Skin epidermis (tissue), 12 donors: ENCODE results near the gene ST3GAL6.

Experiments used
- H3K27ac ChIP-seq, 21 experiments: fragments of 200-600 bp; sonication (generic) in 11 of 21; one replicate each; pipeline ENCODE4 v1.5.0; 2020; ENCODE audit warnings: mild to moderate bottlenecking in 3 of 21, inconsistent platforms in 2 of 21, moderate library complexity in 2 of 21
- H3K4me3 ChIP-seq, 7 experiments: fragments of 200-600 bp; sonication (generic) in 2 of 7; one replicate each; pipeline ENCODE4 v1.5.0; 2020; ENCODE audit warnings: inconsistent platforms in 2 of 7, mild to moderate bottlenecking in 2 of 7, moderate library complexity in 1 of 7

Gene ST3GAL6

DNA sequence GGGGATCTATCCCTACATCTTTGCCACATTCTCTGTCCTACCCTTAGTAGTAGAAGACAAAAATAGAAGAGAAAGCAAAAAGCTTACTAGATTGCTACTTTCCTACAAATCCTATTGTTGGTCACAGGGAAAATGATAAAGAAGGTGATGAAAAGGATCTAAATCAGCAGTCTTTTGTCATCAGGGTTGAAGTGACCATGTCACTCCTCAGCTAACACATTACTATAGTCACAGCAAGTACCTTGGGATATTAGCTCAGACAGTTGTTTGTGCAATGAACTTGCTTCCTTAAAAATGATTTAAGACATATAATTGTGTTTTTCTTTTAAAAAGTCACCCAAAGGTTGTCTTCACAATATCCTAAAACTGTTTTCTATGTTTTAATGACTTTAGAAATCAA, 6.3 kb downstream of the ST3GAL6 start:
- Histone ChIP-seq H3K27ac (peak overlapping the region in 5 of 21 experiments; percentile 1 to 47 (median 14)), H3K4me3 (no peak overlapping the region)

DNA sequence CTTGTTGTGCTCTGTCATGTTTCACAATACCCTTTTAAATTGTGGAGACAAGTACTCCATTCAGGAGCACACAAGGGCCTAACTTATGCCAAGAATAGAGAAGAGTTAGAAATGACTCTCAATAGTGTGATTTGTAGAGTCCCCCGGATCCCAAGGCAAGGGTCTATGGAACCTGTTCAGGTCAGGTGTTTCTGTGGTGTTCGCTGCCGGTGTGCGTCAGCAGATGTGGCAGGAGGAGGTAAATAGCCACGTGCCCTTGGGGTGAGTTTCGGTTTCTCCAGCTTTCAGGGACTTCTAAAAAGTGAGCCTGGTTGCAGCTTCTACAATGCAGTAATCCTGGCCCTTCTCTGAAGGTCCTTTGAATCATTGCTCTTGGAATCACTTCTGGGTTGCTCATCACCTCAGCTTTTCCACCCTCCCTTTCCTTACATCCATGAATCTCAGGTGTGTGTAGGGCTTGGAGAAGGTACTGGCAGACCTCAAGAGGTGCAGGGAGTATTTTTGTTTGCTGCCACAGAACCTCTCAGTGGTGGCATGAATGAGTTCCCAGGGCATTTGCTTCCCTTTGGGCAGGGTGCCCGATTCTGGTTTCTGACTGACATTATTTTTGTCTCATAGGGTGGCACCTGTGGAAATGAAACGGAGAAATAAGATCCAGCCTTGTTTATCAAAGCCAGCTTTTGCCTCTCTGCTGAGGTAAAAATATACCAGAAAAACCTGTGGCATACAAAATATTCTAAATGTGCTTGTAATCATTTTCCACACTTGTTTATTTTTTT, 7.3 kb downstream of the ST3GAL6 start:
- peak overlapping the region in 8 of 21 experiments; percentile 10 to 40 (median 24) for H3K27ac ChIP-seq
- H3K4me3 ChIP-seq, result no peak overlapping the region

DNA sequence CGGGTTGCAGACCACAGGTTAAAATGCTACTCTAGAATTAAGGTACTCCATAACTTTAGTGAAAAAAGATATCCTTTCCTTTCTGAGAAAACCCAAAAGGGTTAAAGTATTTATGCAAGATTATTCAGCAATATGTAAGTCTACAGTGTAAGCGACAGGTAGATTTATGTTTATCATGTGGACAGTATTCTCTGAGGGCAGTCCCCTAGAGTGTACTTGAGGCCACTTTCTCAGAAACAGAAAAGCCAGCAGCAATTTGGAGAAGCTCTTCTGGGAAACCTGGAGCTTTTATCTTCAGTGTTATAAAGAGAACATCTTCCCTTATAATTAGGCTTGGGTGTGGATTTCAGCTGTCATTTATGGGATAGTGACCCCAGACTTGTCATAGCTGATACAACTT, 8.9 kb downstream of the ST3GAL6 start:
- Histone ChIP-seq H3K4me3 (no peak overlapping the region), H3K27ac (no peak overlapping the region)

DNA sequence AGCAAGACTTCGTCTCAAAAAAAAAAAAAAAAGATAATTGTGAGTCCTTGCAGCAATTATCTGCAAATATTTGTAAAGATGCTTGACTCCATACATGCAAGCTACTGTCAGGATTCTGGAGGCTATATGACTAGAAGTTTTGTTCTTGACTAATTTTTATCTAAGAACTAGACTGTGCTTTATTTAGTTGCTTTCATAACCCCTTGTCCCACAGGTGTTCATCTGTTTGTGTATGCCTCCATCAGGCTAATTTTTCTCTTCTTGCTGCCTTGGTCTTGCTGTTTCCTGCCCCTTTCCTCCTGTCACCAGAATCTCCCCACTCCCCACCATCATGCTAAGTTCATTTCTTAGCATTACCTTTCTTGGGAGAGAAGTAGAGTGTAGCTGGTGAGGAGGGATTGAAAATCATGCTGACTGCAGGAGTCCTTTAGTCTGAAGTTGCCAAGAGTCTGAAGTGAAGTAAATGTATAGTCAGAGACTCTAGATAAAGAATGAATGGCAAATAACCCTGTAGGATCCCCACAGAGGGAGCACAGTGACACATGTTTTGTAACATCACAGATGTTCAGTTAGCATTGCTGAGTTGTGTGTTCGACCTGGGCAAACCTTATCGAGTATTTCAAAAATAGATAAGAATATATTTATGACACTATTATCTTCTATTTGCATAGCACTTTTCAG, 12.5 kb downstream of the ST3GAL6 start:
- Histone ChIP-seq H3K27ac (peak overlapping the region in 1 of 21 experiments; percentile 27), H3K4me3 (no peak overlapping the region)

DNA sequence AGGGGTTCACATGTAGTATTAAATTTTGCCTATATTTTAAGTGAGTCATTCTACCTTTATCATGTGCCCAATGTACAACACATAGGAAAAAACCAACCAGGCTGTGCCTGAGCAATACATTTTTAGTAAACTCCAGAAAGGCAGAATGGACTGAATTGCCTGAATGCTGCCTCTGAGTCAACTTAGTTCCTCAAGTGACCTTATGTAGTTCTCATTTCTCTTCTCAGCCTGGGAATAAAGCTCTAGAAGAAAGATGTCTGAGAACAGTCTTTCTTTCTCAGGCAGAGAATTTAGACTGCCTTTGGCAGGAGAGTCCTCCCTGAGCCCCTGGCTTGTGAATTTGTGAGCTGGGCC, 13.0 kb downstream of the ST3GAL6 start:
- H3K4me3 ChIP-seq, result no peak overlapping the region
- H3K27ac ChIP-seq, result peak overlapping the region in 1 of 21 experiments; percentile 27

DNA sequence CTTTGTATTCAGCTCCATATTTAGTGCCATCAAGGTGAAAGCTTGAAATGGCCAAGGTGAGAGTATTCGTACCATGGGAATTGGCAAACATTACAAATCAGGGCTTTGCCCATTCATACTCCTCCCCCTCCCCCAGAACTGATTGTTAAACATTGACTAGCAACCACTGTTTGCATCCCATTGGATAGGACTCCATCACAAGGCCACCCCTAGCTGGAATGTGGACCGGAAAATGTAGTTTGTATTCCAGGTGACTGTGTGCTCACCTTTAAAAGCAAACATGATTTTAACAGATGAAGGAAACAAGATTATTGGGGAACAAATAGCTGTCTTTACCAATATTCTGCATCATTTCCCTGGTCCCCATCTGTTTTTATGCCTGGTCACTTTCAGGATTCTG, 14.1 kb downstream of the ST3GAL6 start:
- H3K27ac ChIP-seq, result peak overlapping the region in 2 of 21 experiments; percentile 62 to 74

DNA sequence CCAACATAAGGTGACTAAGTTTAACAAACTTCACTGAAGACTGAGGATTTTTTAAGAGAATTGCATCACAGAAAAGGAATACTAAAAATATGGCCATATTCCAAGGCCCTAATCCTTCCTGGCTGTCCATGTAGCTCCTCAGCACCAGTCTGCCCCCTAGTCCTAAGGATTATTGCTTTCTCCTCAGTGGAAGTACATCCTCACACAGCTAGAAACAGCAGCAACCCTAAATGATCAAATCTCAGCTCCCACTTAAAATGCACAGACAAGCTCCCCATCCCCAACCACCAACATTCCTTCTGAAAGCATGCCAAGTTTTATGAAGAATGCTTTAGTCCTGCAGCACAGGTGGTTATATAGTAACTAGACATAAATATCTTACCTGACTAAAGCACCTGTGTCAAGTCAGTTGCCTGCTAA, 14.7 kb downstream of the ST3GAL6 start:
- Histone ChIP-seq H3K4me3 (no peak overlapping the region), H3K27ac (peak overlapping the region in 7 of 21 experiments; percentile 11 to 76 (median 69))

More for the DNA sequence above, 14.1 kb downstream of the ST3GAL6 start:
- no peak overlapping the region for H3K4me3 ChIP-seq

DNA sequence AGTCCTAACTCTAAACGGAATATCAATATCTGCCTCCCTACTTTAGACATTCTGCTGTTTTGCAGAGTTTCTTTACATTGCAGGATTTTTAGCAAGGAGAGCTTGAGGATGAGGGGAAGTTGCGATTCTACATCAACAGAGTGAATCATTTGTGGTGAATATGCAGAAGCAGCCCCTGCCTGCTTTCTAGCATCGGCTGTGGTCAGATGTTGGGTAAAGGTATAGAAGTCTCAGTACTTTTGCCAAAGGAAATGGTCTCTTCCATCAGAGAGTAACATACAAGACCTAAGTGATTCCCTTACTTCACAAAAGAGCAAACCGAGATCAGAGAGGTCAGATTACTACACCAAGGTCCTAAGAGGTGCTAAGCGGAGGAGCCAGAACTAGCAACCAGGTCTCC, 15.2 kb downstream of the ST3GAL6 start:
- H3K4me3 ChIP-seq, result no peak overlapping the region
- H3K27ac ChIP-seq, result peak overlapping the region in 17 of 21 experiments; percentile 4 to 76 (median 61)

DNA sequence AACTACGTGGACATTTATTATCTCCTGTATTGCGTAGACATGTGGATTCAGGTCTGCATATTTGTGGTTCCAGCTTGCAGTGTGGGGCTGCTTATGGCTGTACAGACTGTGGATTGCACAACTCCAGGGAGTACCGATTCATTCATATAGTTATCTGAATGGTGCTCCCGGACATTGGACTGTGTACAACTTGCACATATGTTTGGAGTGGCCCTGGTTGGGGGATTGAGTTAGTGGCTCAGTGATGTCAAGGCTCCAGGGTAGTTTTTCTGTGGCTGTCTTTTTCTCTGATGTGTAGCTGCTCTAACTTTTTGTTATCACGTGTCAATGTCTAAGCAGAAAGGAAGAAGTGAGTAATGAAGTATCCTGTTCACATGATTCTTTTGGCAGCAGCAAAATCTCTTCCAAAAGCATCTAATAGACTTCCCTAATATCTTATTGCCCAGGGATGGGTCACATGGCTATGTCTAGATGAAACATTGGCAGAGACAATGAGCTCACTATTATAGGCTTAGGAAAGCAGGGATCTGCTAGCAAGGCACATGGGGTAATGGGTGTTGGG, 15.8 kb downstream of the ST3GAL6 start:
- H3K4me3 ChIP-seq, result no peak overlapping the region
- peak overlapping the region in 18 of 21 experiments; percentile 4 to 76 (median 59) for H3K27ac ChIP-seq

DNA sequence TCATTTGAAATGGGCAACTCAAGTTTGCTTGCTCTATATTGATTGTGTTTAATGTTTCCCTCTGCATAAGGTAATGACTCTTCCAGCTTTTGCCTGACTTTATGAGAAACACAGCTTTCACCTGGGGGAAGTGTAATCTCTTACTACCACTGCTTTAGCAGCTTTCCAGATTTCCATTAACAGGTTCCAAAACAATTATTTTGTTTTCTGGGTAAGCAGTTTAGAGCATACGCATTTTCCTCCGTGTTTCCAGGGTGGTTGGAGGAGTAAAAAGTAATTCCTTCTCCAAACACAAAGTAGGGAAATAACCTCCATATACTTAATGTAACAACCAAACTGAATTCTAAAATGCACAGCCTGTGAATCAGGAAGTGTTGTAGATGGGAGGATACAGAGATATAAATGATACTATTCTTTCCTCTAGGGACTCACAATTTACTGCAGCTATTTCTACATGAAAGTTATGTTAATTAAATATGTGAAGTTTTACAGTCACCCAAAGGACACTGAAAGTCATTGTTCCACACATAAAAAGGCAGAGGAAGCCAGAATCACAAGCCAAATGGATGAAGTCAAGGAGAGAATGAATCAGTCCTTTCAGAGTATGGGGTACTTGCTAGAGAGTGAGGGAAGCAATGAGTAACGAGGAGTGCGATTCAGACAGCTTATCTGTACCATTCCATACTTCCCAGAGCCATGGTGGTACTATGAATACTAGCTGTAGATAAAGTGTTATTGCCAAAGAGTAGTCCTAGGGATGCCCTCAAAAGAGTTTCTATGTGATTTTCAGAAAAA, 16.6 kb downstream of the ST3GAL6 start:
- H3K4me3 ChIP-seq, result no peak overlapping the region
- H3K27ac ChIP-seq, result peak overlapping the region in 12 of 21 experiments; percentile 11 to 76 (median 64)

DNA sequence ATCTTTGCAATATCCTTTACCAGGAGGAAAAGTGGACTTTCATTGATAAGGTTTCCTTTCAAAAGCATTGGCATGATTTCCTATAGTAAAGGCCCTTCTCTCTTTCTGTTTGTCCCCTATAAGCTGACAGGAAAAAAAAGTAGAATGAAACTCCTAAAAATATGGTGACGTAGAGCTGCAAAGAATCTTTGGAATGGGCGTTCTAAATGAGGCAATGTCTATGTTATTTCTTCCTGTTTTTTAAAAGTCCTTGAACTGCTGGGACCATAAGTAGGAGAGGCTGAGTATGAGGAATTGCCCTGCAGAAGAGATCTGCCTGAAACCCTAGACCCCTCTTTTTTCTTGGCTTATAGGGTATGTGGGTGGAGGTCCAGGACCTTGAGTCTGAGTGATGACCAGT, 17.2 kb downstream of the ST3GAL6 start:
- no peak overlapping the region for H3K4me3 ChIP-seq
- peak overlapping the region in 3 of 21 experiments; percentile 14 to 74 (median 68) for H3K27ac ChIP-seq

DNA sequence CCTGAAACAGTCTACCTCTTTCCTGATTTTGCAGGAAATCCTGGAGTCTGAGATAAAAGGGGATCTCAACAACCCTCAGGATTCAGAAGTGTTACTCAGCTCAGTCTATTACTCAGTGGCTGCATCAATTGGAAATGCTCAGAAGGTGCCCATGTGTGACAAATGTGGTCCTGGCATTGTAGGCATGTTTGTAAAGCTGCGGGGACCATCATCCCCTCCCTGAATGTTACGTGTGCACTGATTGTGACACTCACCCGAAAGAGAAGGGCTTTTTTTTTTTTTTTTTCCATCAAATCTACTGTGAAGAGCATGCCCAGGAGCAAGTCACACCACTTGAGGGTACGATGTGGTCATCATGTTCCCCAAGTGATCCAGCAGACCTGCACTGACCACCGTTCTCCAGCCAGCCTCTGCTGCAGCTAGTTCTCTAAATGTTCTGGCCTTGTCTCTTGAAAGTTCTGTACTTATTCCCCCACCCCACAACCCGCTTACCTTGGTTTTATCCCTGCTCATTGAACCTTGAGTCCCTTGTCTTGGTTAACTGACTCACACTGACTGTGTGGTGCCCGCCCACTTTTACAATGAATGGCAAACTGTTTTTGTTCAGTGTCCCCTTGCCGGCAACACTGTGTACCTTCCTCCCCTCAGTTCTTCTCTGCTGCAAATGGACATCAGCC, 19.8 kb downstream of the ST3GAL6 start:
- H3K27ac ChIP-seq, result peak overlapping the region in 1 of 21 experiments; percentile 29
- H3K4me3 ChIP-seq, result no peak overlapping the region

DNA sequence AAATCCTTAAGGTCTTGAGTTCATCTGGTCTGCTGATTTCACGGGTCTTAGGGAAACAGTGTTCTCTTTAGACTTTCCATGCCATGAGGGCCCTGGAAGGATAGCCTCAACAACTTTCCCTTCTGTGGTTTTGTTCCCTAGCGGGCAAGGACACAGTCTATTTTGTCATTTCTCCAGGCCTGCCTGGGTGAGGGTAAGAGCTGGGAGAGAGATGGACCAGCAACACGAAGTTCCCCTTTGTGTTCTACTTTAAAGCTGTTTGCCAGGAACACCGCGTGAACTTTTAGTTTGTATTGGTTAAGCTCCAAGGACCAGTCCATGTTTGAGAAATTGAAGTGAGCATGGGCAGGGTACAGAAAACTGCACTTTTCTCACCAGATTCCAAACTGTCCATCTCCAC, 20.9 kb downstream of the ST3GAL6 start:
- Histone ChIP-seq H3K27ac (peak overlapping the region in 8 of 21 experiments; percentile 5 to 68 (median 26)), H3K4me3 (no peak overlapping the region)

DNA sequence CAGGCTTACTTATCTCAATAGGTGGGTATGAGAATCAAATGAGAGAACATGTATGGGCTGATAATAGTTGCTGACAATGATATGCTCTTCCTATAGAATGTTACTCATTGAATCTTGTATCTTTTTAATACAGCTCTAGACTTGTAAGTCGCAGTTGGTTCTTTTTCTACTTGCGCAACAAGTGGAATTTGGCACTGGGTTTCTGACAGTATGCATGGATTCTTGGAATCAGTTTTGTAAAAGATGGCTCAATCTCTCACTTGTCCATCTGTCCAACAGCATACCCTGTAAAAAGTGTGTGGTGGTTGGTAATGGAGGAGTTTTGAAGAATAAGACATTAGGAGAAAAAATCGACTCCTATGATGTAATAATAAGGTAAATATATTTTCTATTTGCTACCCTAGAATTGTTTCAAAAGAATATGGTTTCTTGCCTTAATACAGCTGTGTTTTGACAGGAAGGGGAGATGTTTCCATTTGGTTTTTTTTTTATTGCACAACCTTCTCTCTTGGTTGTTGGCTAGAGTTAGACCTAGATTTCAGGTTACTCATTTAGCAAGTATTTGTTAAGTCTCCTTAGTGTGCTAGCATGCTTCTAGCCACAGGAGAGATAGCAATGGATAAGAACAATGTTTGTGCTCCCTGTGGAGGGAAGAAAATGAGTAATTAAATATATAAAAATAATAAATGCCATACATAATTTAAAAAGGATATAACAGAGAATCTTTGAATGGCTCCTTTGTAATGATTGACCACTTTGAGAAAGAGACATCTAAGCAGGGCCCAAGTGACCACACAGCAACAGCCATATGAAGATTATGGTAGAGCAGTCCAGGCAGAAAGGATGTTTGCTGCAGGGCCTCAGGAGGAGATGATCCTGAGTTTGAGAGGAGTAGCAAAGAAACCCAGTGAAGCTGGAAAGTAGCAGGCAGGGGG, 21.8 kb downstream of the ST3GAL6 start:
- Histone ChIP-seq H3K4me3 (no peak overlapping the region), H3K27ac (peak overlapping the region in 8 of 21 experiments; percentile 1 to 68 (median 36))

DNA sequence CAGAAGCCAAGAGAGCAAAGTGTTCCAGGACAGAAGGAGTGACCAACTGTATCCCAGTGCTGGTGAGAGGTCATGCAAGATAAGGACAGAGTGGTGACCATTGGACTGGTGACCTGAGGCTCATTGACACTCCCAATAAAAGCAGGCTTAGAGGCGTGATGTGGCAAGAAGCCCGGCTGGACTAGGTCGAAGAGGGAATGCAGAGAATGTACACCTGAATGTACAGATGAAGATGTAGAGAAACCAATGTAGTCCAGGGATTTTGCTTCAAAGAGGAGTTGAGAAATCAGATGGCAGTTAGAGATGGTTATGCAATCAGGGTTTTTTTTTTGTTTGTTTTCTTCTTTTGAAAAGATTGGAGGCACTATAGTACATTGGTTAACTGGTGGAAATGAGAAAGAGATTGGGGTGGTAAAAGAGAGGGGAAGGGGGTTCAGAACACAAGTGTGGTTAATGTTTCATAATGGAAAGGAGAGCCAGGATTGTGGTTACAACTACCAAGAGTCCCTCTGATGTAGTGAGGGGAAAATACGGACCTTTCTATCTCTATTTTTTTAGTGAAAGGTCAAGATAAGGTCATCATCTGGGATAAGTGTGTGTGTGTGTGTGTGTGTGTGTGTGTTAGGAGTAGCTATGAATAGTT, 23.3 kb downstream of the ST3GAL6 start:
- Histone ChIP-seq H3K27ac (peak overlapping the region in 3 of 21 experiments; percentile 2 to 55 (median 3)), H3K4me3 (no peak overlapping the region)

DNA sequence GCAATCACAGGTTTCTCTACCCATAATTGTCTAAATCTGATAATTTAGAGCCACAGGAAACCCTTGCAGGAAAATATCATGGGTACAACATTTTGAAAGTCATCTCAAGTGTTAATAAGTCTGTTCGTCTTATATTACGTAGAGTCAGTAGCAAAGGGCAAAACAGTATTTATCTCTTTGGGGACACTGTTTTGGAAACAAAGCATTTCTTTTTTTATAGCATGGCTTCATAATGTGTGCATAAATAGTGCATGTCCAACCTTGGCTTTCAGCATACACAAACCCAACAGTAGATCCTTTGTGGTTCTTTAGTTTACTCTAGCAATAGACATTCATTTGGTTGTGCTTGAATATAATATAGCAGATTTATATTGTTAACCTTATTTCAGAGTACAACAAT, 24.0 kb downstream of the ST3GAL6 start:
- no peak overlapping the region for H3K27ac ChIP-seq
- no peak overlapping the region for H3K4me3 ChIP-seq

DNA sequence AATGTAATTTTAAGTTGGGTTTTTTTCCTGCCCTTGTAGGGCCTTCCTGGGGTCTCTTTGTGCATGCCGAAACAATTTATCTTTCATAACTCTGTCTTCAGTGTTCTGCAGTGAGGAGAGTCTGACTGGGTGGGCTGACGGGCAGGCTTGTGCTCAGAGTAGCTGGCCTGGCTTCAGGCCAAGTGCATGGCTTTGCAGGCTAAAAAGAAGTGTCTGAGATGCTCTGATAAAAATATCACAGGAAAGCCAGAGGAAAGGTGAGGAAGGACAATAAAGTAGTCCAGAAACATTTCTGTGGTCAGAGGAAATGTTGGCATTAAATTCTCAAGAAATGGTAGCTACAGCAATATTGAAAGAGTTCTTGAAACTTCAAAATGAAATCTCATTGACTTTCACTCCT, 25.5 kb downstream of the ST3GAL6 start:
- peak overlapping the region in 1 of 21 experiments; percentile 0 for H3K27ac ChIP-seq
- H3K4me3 ChIP-seq, result no peak overlapping the region
